ENCODE results near the gene PHF24.

- no peak for TF ChIP-seq EP300 (IDR thresholded peaks at IDR 0.05)
- TF ChIP-seq, protein P1, sequence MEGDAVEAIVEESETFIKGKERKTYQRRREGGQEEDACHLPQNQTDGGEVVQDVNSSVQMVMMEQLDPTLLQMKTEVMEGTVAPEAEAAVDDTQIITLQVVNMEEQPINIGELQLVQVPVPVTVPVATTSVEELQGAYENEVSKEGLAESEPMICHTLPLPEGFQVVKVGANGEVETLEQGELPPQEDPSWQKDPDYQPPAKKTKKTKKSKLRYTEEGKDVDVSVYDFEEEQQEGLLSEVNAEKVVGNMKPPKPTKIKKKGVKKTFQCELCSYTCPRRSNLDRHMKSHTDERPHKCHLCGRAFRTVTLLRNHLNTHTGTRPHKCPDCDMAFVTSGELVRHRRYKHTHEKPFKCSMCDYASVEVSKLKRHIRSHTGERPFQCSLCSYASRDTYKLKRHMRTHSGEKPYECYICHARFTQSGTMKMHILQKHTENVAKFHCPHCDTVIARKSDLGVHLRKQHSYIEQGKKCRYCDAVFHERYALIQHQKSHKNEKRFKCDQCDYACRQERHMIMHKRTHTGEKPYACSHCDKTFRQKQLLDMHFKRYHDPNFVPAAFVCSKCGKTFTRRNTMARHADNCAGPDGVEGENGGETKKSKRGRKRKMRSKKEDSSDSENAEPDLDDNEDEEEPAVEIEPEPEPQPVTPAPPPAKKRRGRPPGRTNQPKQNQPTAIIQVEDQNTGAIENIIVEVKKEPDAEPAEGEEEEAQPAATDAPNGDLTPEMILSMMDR (IDR thresholded peaks at IDR 0.05), result no peak
These were observed 69.3 kb downstream of the PHF24 start for GRCh38 chr9:35027374-35027773.
